GM23338 (cell line): Measurements from ENCODE around the gene NIPAL3.

Experiments used
- CREB1 ChIP-seq: fragments of 250-450 bp; sonication (Bioruptor Pico); IDR thresholded peaks from 2 replicates; pipeline ENCODE4 v1.5.0; 2020; ENCODE audit warnings: low read depth, mild to moderate bottlenecking, moderate library complexity
- CTCF ChIP-seq, 2 experiments: fragments of 200-600 bp in 1 of 2; sonication (generic) in 1 of 2; conservative IDR thresholded peaks; 2 replicates each; pipeline versions ENCODE4 v1.5.1 to v1.6.1; 2016 to 2017; ENCODE audit warnings: antibody characterized with exemption in 2 of 2, low read depth in 2 of 2, mild to moderate bottlenecking in 2 of 2, moderate library complexity in 1 of 2
- EZH2 ChIP-seq: fragments of 200-600 bp; sonication (generic); IDR thresholded peaks from one replicate; pipeline ENCODE4 v1.8.0; 2017; ENCODE audit warnings: antibody characterized with exemption, mild to moderate bottlenecking, low read depth; ENCODE audit not compliant: unreplicated experiment
- EZH2phosphoT487 ChIP-seq: fragments of 200-600 bp; sonication (generic); IDR thresholded peaks from one replicate; pipeline ENCODE4 v1.8.1; 2018; ENCODE audit warnings: antibody characterized with exemption; ENCODE audit not compliant: unreplicated experiment
- JUNB ChIP-seq: IDR thresholded peaks from one replicate; pipeline ENCODE4 v1.6.1; 2016; ENCODE audit warnings: antibody characterized with exemption; ENCODE audit not compliant: unreplicated experiment
- NANOG ChIP-seq: IDR thresholded peaks from 2 replicates; pipeline ENCODE4 v1.6.1; 2016; ENCODE audit warnings: antibody characterized with exemption, borderline replicate concordance
- POLR2AphosphoS5 ChIP-seq: IDR thresholded peaks from 2 replicates; pipeline ENCODE4 v1.6.1; 2016; ENCODE audit warnings: antibody characterized with exemption, low read depth
- REST ChIP-seq: IDR thresholded peaks from one replicate; pipeline ENCODE4 v1.6.1; 2018; ENCODE audit warnings: antibody characterized with exemption; ENCODE audit not compliant: unreplicated experiment
- STAT1 ChIP-seq: IDR thresholded peaks from one replicate; pipeline ENCODE4 v1.6.1; 2016; ENCODE audit warnings: antibody characterized with exemption; ENCODE audit not compliant: unreplicated experiment
- TF ChIP-seq, protein P1 (sequence below): IDR thresholded peaks from 2 replicates; pipeline ENCODE4 v1.6.1; 2016; ENCODE audit warnings: antibody characterized with exemption

DNA sequence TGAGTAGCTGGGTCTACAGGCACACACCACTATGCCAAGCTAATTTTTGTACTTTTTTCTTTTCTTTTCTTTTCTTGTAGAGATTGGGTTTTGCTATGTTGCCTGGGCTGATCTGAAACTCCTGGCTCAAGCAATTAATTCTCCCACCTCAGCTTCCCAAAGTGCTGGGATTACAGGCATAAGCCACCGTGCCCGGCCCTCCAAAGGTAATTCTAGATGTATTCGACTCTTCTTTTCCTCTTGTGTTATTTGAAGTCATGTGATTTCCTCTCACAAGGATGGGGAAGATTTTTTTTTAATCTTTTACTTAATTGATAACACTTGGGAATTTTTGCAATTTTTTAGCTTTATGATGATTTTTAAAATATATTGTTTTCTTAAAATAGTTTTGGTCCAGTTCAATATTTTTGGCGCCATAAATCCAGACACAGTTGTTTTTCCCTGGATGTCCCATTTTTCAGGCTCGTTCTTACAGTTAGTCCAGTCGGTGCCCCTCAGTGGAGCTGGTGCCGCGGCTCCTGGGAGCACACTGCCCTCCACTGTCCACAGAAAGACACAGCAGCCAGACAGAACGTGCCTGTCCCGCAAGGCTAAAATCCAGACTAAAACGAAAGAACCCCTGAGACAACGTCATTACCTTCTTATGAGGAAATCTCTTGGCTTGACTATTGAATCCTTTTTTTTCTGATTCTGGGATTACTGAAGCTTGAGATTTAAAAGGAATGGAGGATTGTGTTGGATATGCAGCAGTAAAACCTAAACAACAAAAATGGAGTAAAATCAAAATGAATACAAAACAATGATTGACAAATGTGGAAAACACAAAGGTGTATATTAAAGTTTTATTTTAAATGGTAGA lies 24.4 kb upstream of the NIPAL3 start:
- TF ChIP-seq EZH2 (no peak), CTCF (conservative IDR thresholded peaks at IDR 0.05; ENCODE audit: low read depth in 2 of 2) (peak; percentile 93 to 94), EZH2phosphoT487 (no peak), CREB1 (CRISPR knock-in tag) (no peak), STAT1 (no peak), POLR2AphosphoS5 (no peak), REST (no peak), JUNB (no peak), NANOG (no peak)
- TF ChIP-seq, protein P1, sequence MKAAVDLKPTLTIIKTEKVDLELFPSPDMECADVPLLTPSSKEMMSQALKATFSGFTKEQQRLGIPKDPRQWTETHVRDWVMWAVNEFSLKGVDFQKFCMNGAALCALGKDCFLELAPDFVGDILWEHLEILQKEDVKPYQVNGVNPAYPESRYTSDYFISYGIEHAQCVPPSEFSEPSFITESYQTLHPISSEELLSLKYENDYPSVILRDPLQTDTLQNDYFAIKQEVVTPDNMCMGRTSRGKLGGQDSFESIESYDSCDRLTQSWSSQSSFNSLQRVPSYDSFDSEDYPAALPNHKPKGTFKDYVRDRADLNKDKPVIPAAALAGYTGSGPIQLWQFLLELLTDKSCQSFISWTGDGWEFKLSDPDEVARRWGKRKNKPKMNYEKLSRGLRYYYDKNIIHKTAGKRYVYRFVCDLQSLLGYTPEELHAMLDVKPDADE: no peak
